Loucy (cell line): Measurements from ENCODE around the gene MICAL3.

Experiments
- H2AFZ ChIP-seq: fragments of 200-600 bp; sonication (generic); 2 replicates; pipeline ENCODE4 v1.6.0; 2016; ENCODE audit warnings: antibody characterized with exemption, mild to moderate bottlenecking, low read length, moderate library complexity
- H3F3A ChIP-seq: fragments of 200-600 bp; 2 replicates; pipeline ENCODE4 v1.6.0; 2016; ENCODE audit warnings: antibody characterized with exemption, low read depth, mild to moderate bottlenecking
- H3K27me3 ChIP-seq: fragments of 200-600 bp; sonication (generic); 2 replicates; pipeline ENCODE4 v1.6.1; 2014; ENCODE audit warnings: low read length, mild to moderate bottlenecking; ENCODE audit not compliant: insufficient read depth, poor library complexity, severe bottlenecking
- H3K36me3 ChIP-seq: fragments of 200-600 bp; sonication (generic); 2 replicates; pipeline ENCODE4 v1.6.1; 2016; ENCODE audit warnings: low read length; ENCODE audit not compliant: insufficient read depth
- H3K4me1 ChIP-seq: fragments of 200-600 bp; sonication (generic); 2 replicates; pipeline ENCODE4 v1.5.1; 2014; ENCODE audit warnings: low read length, mild to moderate bottlenecking; ENCODE audit not compliant: insufficient read depth, poor library complexity, severe bottlenecking
- H3K4me2 ChIP-seq: fragments of 200-600 bp; sonication (generic); 2 replicates; pipeline ENCODE4 v1.6.0; 2014; ENCODE audit warnings: antibody characterized with exemption, low read length, low read depth, mild to moderate bottlenecking; ENCODE audit not compliant: poor library complexity, severe bottlenecking
- H3K4me3 ChIP-seq: fragments of 200-600 bp; sonication (generic); 2 replicates; pipeline ENCODE4 v1.5.1; 2014; ENCODE audit warnings: low read length, mild to moderate bottlenecking, mixed read lengths; ENCODE audit not compliant: poor library complexity, severe bottlenecking
- H3K79me2 ChIP-seq: fragments of 200-600 bp; sonication (generic); 2 replicates; pipeline ENCODE4 v1.6.1; 2014; ENCODE audit warnings: low read length; ENCODE audit not compliant: insufficient read depth
- H3K9ac ChIP-seq: fragments of 200-600 bp; sonication (generic); 2 replicates; pipeline ENCODE4 v1.6.0; 2014; ENCODE audit warnings: mild to moderate bottlenecking, low read depth, low read length, moderate library complexity; ENCODE audit not compliant: poor library complexity, severe bottlenecking
- H3K9me2 ChIP-seq: fragments of 200-600 bp; sonication (generic); replicated peaks from 2 replicates; pipeline ENCODE4 v1.6.1; 2016; ENCODE audit warnings: low read depth, low read length, mixed read lengths
- H3K9me3 ChIP-seq: fragments of 200-600 bp; sonication (generic); 2 replicates; pipeline ENCODE4 v1.6.1; 2014; ENCODE audit warnings: mild to moderate bottlenecking, antibody characterized with exemption, low read length, low read depth; ENCODE audit not compliant: insufficient read depth
- H4K20me1 ChIP-seq: fragments of 200-600 bp; sonication (generic); 2 replicates; pipeline ENCODE4 v1.6.0; 2014; ENCODE audit warnings: antibody characterized with exemption, low read length, mild to moderate bottlenecking; ENCODE audit not compliant: insufficient read depth, poor library complexity, severe bottlenecking
- EZH2phosphoT487 ChIP-seq: fragments of 200-600 bp; IDR thresholded peaks from 2 replicates; pipeline ENCODE4 v1.6.1; 2018; ENCODE audit warnings: antibody characterized with exemption, mild to moderate bottlenecking, moderate library complexity, borderline replicate concordance
- TF ChIP-seq, protein P1 (sequence below): fragments of 200-600 bp; sonication (generic); conservative IDR thresholded peaks from 2 replicates; pipeline ENCODE4 v1.5.1; 2014; ENCODE audit warnings: mild to moderate bottlenecking, antibody characterized with exemption, low read length

Gene MICAL3

DNA sequence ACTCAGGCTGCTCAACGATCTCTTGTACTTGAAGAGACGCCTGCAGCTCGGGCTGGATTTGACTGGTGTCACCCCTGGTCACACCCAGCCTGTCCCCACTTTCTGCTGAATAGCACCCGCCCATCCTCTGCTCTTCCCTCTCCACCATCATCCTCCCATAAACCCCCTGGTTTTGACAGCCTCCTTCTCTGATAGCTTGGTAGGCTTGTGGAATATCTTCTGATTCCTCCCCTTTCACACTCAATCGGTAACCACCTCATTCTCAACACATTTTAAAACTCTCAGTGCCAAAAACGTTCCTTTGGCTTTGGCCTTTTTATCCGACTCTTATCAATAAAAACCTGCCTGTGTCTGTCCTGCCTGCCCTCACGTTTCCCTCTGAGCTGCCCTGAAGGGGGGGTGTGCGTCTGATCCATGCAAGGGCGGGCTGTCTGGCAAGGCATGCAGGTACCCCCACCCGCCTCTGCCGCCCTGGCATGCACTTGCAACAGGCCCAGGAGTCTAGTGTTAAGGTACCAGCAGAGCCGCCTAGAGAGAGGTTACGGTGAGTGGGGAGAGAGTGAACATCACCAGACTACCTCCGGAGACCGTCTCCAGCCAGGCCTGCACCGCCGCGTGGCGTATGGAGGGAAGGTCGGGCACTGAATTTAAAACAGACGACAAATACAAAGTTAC is 198.3 kb downstream of the MICAL3 start:
- H3K4me3 ChIP-seq, result no peak overlapping the region
- no peak overlapping the region for H3K9ac ChIP-seq
- H3F3A ChIP-seq, result no peaks in the 10 kb centered on the region
- H4K20me1 ChIP-seq, result no peaks in the 10 kb centered on the region
- peaks cover 21% of the 10 kb centered on the region; the same call in 1 of the 2 replicates for H3K36me3 ChIP-seq
- H3K9me3 ChIP-seq, result no peaks in the 10 kb centered on the region
- no peaks in the 10 kb centered on the region for H3K27me3 ChIP-seq
- H3K79me2 ChIP-seq, result no peaks in the 10 kb centered on the region
- H3K9me2 ChIP-seq, result no peaks in the 10 kb centered on the region
- H3K4me2 ChIP-seq, result no peak overlapping the region
- TF ChIP-seq EZH2phosphoT487, result no peak
- TF ChIP-seq, protein P1, sequence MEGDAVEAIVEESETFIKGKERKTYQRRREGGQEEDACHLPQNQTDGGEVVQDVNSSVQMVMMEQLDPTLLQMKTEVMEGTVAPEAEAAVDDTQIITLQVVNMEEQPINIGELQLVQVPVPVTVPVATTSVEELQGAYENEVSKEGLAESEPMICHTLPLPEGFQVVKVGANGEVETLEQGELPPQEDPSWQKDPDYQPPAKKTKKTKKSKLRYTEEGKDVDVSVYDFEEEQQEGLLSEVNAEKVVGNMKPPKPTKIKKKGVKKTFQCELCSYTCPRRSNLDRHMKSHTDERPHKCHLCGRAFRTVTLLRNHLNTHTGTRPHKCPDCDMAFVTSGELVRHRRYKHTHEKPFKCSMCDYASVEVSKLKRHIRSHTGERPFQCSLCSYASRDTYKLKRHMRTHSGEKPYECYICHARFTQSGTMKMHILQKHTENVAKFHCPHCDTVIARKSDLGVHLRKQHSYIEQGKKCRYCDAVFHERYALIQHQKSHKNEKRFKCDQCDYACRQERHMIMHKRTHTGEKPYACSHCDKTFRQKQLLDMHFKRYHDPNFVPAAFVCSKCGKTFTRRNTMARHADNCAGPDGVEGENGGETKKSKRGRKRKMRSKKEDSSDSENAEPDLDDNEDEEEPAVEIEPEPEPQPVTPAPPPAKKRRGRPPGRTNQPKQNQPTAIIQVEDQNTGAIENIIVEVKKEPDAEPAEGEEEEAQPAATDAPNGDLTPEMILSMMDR, result no peak
- H3K4me1 ChIP-seq, result no peaks in the 10 kb centered on the region
- H2AFZ ChIP-seq, result no peak overlapping the region

DNA sequence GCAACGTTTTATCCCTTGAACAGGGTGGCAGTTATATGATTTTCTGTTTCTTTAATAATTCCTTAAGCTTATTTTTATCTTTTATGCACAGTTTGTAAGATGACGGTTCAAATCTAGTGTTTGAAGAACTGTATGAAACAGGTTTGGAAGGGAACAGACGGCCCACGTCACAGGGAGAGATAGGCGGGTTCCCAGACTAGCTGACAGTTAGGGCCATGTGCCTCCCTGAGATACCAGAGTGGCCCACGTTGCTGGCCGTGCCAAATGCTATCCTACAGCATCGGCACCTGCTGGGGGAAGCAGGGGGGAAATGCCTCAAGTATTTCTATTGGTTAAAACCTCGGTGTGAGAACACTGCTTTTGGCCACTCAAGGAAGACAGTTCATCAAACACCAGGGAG is 199.9 kb downstream of the MICAL3 start:
- Histone ChIP-seq H2AFZ (no peak overlapping the region), H3K27me3 (no peaks in the 10 kb centered on the region), H3F3A (no peaks in the 10 kb centered on the region), H3K79me2 (no peaks in the 10 kb centered on the region), H3K9me2 (no peaks in the 10 kb centered on the region), H4K20me1 (no peaks in the 10 kb centered on the region), H3K4me2 (no peak overlapping the region), H3K4me1 (no peaks in the 10 kb centered on the region), H3K9ac (no peak overlapping the region), H3K4me3 (no peak overlapping the region), H3K36me3 (peaks cover 21% of the 10 kb centered on the region; the same call in 1 of the 2 replicates), H3K9me3 (no peaks in the 10 kb centered on the region)
- TF ChIP-seq, protein P1, result no peak
- TF ChIP-seq EZH2phosphoT487, result no peak

DNA sequence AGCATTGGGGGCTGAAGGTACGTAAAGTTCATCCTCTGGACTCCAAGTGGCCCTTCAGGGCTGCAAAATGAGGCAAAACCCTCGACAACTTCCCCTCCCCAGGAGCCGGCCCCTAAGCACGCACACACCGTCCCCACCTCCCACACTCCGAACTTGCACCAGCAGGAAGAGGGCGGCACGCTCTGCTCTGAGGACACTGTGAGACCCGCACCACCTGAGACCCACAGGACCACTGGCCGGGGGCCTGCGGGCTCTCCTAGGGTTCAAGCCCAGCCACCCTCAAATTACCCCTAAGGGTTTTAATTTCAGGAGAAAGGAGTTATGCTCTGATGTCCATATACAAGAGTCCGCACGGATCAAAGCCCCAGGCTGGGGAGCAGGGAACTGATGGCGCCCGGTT is 200.4 kb downstream of the MICAL3 start:
- H3K4me2 ChIP-seq, result no peak overlapping the region
- H3K4me3 ChIP-seq, result no peak overlapping the region
- TF ChIP-seq EZH2phosphoT487, result no peak
- TF ChIP-seq, protein P1, result no peak
- peaks cover 21% of the 10 kb centered on the region; the same call in 1 of the 2 replicates for H3K36me3 ChIP-seq
- H3F3A ChIP-seq, result no peaks in the 10 kb centered on the region
- H3K4me1 ChIP-seq, result no peaks in the 10 kb centered on the region
- no peaks in the 10 kb centered on the region for H3K79me2 ChIP-seq
- no peak overlapping the region for H3K9ac ChIP-seq
- H2AFZ ChIP-seq, result no peak overlapping the region
- no peaks in the 10 kb centered on the region for H4K20me1 ChIP-seq
- no peaks in the 10 kb centered on the region for H3K9me2 ChIP-seq
- no peaks in the 10 kb centered on the region for H3K27me3 ChIP-seq
- no peaks in the 10 kb centered on the region for H3K9me3 ChIP-seq
